ENCODE results near the gene ANKRD1. TPM values are rescaled to one million over a fixed set of nuclear protein-coding genes. Genes with fewer than 3 reads are reported as not detected.

Gene ANKRD1
- total RNA-seq, 1 donor from 2014 or later, result 48.1 TPM

GRCh38 chr10:90966146-90966545, 45.3 kb upstream of the ANKRD1 start:
- H3K4me1 Mint-ChIP-seq (ENCODE audit: low read depth), result peaks cover 3% of the 10 kb centered on the region
- no peak for DNase-seq (ENCODE audit: low spot score, unreplicated experiment)
- H3K9me3 Mint-ChIP-seq (ENCODE audit: low read depth), result peaks cover 3% of the 10 kb centered on the region
- H3K36me3 Mint-ChIP-seq (ENCODE audit: insufficient read depth), result no peaks in the 10 kb centered on the region
- no peak overlapping the region for H3K27ac Mint-ChIP-seq
- peaks cover 2% of the 10 kb centered on the region for H3K27me3 Mint-ChIP-seq
- no peak overlapping the region for H3K4me3 Mint-ChIP-seq (ENCODE audit: low read depth)
- TF ChIP-seq CTCF (IDR thresholded peaks at IDR 0.05; ENCODE audit: unreplicated experiment), result no peak

- Mint-ChIP-seq H3K4me3 (ENCODE audit: low read depth) (no peak overlapping the region), H3K36me3 (ENCODE audit: insufficient read depth) (no peaks in the 10 kb centered on the region), H3K4me1 (ENCODE audit: low read depth) (peaks cover 3% of the 10 kb centered on the region), H3K9me3 (ENCODE audit: low read depth) (no peaks in the 10 kb centered on the region), H3K27me3 (peaks cover 2% of the 10 kb centered on the region), H3K27ac (no peak overlapping the region)
- TF ChIP-seq CTCF (IDR thresholded peaks at IDR 0.05; ENCODE audit: unreplicated experiment), result no peak
- no peak for DNase-seq (ENCODE audit: low spot score, unreplicated experiment)
Measured at GRCh38 chr10:90965720-90966119, 44.8 kb upstream of the ANKRD1 start.

- DNase-seq (ENCODE audit: low spot score, unreplicated experiment), result no peak
- Mint-ChIP-seq H3K9me3 (ENCODE audit: low read depth) (no peaks in the 10 kb centered on the region), H3K36me3 (ENCODE audit: insufficient read depth) (no peaks in the 10 kb centered on the region), H3K4me1 (ENCODE audit: low read depth) (peaks cover 3% of the 10 kb centered on the region), H3K4me3 (ENCODE audit: low read depth) (no peak overlapping the region), H3K27me3 (peaks cover 2% of the 10 kb centered on the region), H3K27ac (no peak overlapping the region)
- TF ChIP-seq CTCF (IDR thresholded peaks at IDR 0.05; ENCODE audit: unreplicated experiment), result no peak
Measured at GRCh38 chr10:90964781-90965465, 44.0 kb upstream of the ANKRD1 start.

- no peaks in the 10 kb centered on the region for H3K9me3 Mint-ChIP-seq (ENCODE audit: low read depth)
- peaks cover 2% of the 10 kb centered on the region for H3K27me3 Mint-ChIP-seq
- peaks cover under 1% of the 10 kb centered on the region for H3K4me1 Mint-ChIP-seq (ENCODE audit: low read depth)
- no peak for DNase-seq (ENCODE audit: low spot score, unreplicated experiment)
- H3K4me3 Mint-ChIP-seq (ENCODE audit: low read depth), result no peak overlapping the region
- no peak for TF ChIP-seq CTCF (IDR thresholded peaks at IDR 0.05; ENCODE audit: unreplicated experiment)
- no peaks in the 10 kb centered on the region for H3K36me3 Mint-ChIP-seq (ENCODE audit: insufficient read depth)
- no peak overlapping the region for H3K27ac Mint-ChIP-seq
Measured at GRCh38 chr10:90963331-90963730, 42.4 kb upstream of the ANKRD1 start.

GRCh38 chr10:90960355-90960814, 39.5 kb upstream of the ANKRD1 start:
- H3K27me3 Mint-ChIP-seq, result no peaks in the 10 kb centered on the region
- no peak overlapping the region for H3K4me3 Mint-ChIP-seq (ENCODE audit: low read depth)
- no peak for DNase-seq (ENCODE audit: low spot score, unreplicated experiment)
- no peak overlapping the region for H3K27ac Mint-ChIP-seq
- no peaks in the 10 kb centered on the region for H3K4me1 Mint-ChIP-seq (ENCODE audit: low read depth)
- H3K36me3 Mint-ChIP-seq (ENCODE audit: insufficient read depth), result no peaks in the 10 kb centered on the region
- no peaks in the 10 kb centered on the region for H3K9me3 Mint-ChIP-seq (ENCODE audit: low read depth)
- no peak for TF ChIP-seq CTCF (IDR thresholded peaks at IDR 0.05; ENCODE audit: unreplicated experiment)
